Nephron progenitor cell (in vitro differentiated cells): ENCODE results near the gene PLEKHS1.

Source experiments
- DNase-seq: peaks from one replicate; pipeline ENCODE4 v3.0.0; 2021
- H3K27ac Mint-ChIP-seq: 2 replicates; pipeline ENCODE4 v1.8.0; 2021; ENCODE audit warnings: mild to moderate bottlenecking, moderate library complexity, mixed read lengths
- H3K27me3 Mint-ChIP-seq: 2 replicates; pipeline ENCODE4 v1.8.0; 2021; ENCODE audit warnings: mild to moderate bottlenecking, low read depth, mixed read lengths; ENCODE audit not compliant: poor library complexity
- H3K36me3 Mint-ChIP-seq: 2 replicates; pipeline ENCODE4 v1.8.0; 2021; ENCODE audit warnings: low read depth, mixed read lengths
- H3K4me1 Mint-ChIP-seq: 2 replicates; pipeline ENCODE4 v1.8.0; 2021; ENCODE audit warnings: mixed read lengths
- H3K4me3 Mint-ChIP-seq: 2 replicates; pipeline ENCODE4 v1.8.0; 2021; ENCODE audit warnings: mild to moderate bottlenecking, moderate library complexity, mixed read lengths
- H3K9me3 Mint-ChIP-seq: 2 replicates; pipeline ENCODE4 v1.8.0; 2021; ENCODE audit warnings: mild to moderate bottlenecking, moderate library complexity, mixed read lengths
- TF ChIP-seq, protein P1 (sequence below): fragments of 200-600 bp; sonication (generic); IDR thresholded peaks from 2 replicates; pipeline ENCODE4 v1.5.0; 2021; ENCODE audit warnings: antibody characterized with exemption

The PLEKHS1 gene

DNA sequence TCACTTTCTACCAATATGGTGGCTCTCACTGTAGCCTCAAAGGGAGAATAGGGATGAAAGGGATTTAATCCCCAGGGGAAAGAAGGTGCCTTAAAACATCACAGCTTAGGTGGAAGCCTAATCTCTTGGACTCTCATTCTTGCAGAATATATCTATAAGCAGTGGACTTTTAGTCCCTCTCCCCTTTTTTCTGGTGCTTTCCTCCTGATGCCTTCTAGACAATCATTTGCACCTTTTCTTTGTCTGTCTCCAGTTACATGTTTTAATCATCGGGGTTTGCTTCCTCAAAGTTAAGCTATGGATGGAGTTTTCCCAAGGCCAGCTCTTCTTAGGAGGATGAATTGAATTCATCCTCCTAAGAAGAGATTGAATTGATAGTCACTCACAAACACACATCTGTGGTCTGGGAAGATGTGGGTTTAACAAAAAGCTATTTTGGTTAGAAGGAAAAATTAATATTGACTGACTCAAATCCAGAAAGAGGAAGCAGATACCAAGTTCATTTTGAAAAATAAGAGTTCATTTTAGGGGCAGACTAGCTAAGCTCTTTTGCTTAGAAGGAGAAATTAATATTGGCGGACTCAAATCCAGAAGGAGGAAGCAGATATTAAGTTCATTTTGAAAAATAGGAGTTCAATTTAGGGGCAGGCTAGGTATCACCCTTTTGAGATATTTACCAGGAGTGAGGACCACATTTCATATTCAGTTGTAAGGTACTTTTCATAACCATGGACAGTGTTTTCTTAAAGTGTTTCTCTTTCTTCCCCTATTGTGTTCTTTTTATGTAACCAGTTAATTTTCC, 35.2 kb upstream of the PLEKHS1 start:
- peaks cover 41% of the 10 kb centered on the region for H3K36me3 Mint-ChIP-seq
- no peak overlapping the region for H3K4me3 Mint-ChIP-seq
- H3K27me3 Mint-ChIP-seq: no peaks in the 10 kb centered on the region
- TF ChIP-seq, protein P1, sequence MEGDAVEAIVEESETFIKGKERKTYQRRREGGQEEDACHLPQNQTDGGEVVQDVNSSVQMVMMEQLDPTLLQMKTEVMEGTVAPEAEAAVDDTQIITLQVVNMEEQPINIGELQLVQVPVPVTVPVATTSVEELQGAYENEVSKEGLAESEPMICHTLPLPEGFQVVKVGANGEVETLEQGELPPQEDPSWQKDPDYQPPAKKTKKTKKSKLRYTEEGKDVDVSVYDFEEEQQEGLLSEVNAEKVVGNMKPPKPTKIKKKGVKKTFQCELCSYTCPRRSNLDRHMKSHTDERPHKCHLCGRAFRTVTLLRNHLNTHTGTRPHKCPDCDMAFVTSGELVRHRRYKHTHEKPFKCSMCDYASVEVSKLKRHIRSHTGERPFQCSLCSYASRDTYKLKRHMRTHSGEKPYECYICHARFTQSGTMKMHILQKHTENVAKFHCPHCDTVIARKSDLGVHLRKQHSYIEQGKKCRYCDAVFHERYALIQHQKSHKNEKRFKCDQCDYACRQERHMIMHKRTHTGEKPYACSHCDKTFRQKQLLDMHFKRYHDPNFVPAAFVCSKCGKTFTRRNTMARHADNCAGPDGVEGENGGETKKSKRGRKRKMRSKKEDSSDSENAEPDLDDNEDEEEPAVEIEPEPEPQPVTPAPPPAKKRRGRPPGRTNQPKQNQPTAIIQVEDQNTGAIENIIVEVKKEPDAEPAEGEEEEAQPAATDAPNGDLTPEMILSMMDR: no peak
- peaks cover 11% of the 10 kb centered on the region for H3K9me3 Mint-ChIP-seq
- no peak overlapping the region for H3K27ac Mint-ChIP-seq
- no peak for DNase-seq
- H3K4me1 Mint-ChIP-seq: peaks cover 33% of the 10 kb centered on the region

DNA sequence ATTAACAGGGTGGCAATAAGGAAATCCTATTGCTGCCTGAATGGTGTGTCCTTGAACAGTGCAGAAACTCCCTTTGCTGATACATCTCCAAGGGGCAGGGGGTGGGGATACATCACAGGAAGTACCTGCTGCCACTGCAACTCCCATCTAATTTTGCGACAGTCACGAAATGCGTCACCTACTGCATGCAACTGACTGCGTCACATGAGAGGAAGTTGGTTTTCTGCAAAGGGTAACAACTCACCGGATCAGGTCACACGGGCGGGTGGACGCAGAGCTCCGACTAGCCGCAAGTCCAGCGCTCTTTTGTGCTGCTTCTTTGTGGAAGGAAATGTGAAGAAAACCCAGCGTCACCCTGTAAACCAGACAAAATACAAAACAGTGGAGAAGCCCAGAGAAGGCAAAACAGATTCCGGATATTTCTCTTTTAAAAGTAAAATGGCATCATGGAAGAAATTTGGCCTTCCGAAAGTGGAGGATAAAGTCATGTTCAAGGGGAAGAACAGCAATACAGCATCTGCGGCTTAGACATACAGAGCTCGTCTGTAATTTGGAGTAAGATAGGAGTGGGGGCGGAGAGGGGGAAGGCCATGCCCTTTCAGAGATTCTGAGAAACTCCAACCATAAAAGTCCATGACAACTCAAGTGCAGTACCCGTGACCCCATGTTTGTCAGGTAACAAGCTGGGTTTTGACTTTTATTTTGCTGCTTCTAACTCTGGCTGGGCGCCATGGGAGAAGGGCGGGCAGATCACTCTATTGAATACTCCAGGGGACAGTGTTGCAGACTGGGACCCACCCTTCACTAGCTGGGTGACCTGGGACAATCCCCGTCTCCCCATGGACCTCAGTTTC, 32.3 kb upstream of the PLEKHS1 start:
- Mint-ChIP-seq H3K4me3 (no peak overlapping the region), H3K4me1 (peaks cover 18% of the 10 kb centered on the region), H3K27me3 (no peaks in the 10 kb centered on the region), H3K27ac (no peak overlapping the region), H3K36me3 (peaks cover 47% of the 10 kb centered on the region), H3K9me3 (peaks cover 11% of the 10 kb centered on the region)
- no peak for DNase-seq
- TF ChIP-seq, protein P1: no peak

GRCh38 chr10:113720386-113720785, 31.1 kb upstream of the PLEKHS1 start:
- H3K27ac Mint-ChIP-seq: peak overlapping the region; percentile 81
- H3K27me3 Mint-ChIP-seq: no peaks in the 10 kb centered on the region
- H3K4me3 Mint-ChIP-seq: no peak overlapping the region
- DNase-seq: no peak
- H3K36me3 Mint-ChIP-seq: peaks cover 47% of the 10 kb centered on the region
- peaks cover 18% of the 10 kb centered on the region for H3K4me1 Mint-ChIP-seq
- TF ChIP-seq, protein P1: no peak
- peaks cover 11% of the 10 kb centered on the region for H3K9me3 Mint-ChIP-seq

GRCh38 chr10:113732160-113732881, 19.2 kb upstream of the PLEKHS1 start:
- H3K27ac Mint-ChIP-seq: no peak overlapping the region
- no peak for DNase-seq
- H3K9me3 Mint-ChIP-seq: peaks cover 5% of the 10 kb centered on the region
- H3K36me3 Mint-ChIP-seq: peaks cover 29% of the 10 kb centered on the region
- H3K27me3 Mint-ChIP-seq: no peaks in the 10 kb centered on the region
- TF ChIP-seq, protein P1: no peak
- no peak overlapping the region for H3K4me3 Mint-ChIP-seq
- H3K4me1 Mint-ChIP-seq: peaks cover 8% of the 10 kb centered on the region

DNA sequence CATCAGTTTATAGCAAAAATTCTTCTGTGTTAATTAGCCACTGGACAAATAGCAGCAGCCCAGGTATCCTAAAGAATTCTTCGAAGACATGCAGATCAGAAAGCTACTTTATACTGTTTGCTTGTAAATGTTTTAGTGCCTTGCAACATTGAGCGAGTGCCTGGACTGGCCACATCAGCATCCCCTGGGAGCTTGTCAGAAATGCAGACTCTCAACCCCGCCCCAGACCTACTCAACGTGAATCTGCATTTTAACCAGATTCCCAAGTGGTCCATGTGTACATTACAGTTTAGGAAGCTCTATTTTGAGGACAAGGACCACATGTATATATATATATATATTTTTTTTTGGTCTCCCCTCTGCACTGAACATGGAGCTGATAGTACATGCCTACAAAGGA, 18.5 kb upstream of the PLEKHS1 start:
- peaks cover 5% of the 10 kb centered on the region for H3K9me3 Mint-ChIP-seq
- TF ChIP-seq, protein P1: no peak

More for the DNA sequence above, 18.5 kb upstream of the PLEKHS1 start:
- no peak overlapping the region for H3K27ac Mint-ChIP-seq
- H3K27me3 Mint-ChIP-seq: no peaks in the 10 kb centered on the region
- DNase-seq: no peak
- no peak overlapping the region for H3K4me3 Mint-ChIP-seq
- peaks cover 8% of the 10 kb centered on the region for H3K4me1 Mint-ChIP-seq
- H3K36me3 Mint-ChIP-seq: peaks cover 26% of the 10 kb centered on the region
